HG03025 (cell line): ENCODE data around the gene PTCHD1.

Experiments used
- ATAC-seq: cut with Tn5 transposase; IDR thresholded peaks from one replicate; pipeline ENCODE4 v1.9.1; 2021; ENCODE audit warnings: mild to moderate bottlenecking, moderate library complexity; ENCODE audit not compliant: unreplicated experiment, low FRiP score

PTCHD1 gene

DNA sequence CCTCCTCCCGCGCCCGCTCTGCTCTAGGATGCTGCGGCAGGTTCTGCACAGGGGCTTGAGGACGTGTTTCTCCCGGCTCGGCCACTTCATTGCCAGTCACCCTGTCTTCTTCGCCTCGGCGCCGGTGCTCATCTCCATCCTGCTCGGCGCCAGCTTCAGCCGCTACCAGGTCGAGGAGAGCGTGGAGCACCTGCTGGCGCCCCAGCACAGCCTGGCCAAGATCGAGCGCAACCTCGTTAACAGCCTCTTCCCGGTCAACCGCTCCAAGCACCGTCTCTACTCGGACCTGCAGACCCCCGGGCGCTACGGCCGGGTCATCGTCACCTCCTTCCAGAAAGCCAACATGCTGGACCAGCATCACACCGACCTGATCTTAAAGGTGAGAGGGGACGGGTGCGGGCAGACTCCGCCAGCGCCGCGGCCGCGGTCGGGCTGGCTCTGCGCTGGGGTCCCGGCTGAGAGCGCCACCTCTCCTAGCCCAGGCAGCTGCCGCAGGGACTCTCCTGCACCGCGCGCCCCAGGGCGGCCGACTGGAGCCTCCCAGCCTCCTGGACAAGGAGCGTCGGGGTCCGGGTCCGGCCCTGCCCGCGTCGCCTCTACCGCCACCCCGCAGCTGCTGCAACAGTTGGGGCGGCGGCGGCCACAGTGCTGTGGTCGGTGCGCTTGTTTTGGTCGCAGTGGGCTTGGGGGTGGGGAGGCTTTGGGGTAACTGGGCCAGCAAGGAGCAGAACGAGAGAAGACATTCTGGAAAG lies at the start of gene PTCHD1:
PTCHD1 (plus strand) TSS at position 2 of the 752 bp plus-strand sequence; CDS start at position 29, 27 bp downstream.
- ATAC-seq = no peak

DNA sequence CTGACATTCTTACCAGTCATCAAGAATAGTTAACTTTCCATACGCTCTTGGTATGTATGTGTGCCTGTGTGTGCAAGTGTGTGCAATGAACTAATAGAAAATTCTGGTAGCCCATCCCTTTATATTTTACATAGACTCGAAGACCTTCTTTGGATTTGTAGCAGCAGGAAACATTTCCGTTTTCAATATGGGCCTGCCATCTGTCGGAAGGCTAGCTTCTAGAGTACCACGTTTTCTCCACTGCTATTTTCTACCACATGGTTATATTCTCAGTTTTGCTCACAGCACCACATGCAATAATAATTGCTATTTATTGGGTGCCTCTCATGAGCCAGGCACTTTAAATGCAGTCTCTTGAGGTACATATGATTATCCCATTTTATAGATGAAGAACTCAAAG lies 47.9 kb upstream of the PTCHD1 start:
- ATAC-seq = no peak

DNA sequence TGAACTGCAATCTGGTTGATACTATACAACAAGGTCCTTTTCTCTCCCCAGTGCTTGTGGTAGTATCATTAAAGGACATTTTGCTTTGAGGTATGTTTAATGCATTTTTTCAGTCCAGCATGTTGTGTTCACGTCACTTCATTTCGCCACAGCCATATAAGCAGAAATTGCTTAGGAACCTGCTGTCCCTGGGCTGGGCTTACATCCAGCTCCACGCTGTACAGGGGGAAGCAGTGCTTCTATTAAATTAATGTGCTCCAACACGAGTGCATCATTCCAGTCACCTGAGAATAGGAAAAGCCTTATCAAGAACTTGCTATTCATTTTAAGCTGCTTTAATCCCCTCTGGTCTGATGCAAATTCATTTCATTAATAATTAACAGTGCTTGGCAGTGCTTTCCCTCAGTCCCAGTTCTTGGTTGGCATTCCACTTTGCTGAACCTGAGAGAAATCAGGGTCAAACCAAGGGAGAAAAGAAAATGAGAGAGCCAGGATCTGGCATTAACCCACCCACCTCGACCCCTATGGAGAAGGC lies 47.4 kb upstream of the PTCHD1 start:
- no peak for ATAC-seq

DNA sequence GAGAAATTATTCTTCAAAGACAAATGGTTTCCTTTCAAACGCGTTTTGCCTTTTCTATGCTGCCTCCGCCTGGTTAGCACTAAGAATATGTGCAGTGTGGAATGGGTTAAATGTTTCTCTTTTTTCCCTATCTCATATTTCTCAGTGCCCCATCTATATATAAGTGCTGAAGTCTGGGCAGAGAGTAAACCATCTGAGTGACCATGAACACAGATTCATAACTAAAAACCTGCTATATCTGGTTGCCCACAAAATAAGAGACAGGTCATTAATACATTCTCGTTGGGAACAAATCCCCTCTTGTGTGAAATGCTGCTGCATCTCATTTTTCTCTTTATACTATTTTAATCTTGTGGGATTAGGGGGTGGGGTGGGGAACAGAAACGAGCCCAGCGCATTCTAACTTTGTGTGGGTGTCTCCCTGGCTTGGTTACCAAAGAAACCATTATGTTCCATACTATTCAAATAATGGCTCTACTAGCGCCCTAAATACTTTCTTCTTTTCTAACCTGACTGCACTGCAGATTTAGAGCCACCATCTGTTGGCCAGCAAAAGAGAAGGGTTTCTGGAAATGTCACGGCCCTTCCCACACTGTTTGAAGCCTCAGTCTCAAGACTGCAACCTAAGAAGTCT lies 42.2 kb upstream of the PTCHD1 start:
- ATAC-seq = no peak

DNA sequence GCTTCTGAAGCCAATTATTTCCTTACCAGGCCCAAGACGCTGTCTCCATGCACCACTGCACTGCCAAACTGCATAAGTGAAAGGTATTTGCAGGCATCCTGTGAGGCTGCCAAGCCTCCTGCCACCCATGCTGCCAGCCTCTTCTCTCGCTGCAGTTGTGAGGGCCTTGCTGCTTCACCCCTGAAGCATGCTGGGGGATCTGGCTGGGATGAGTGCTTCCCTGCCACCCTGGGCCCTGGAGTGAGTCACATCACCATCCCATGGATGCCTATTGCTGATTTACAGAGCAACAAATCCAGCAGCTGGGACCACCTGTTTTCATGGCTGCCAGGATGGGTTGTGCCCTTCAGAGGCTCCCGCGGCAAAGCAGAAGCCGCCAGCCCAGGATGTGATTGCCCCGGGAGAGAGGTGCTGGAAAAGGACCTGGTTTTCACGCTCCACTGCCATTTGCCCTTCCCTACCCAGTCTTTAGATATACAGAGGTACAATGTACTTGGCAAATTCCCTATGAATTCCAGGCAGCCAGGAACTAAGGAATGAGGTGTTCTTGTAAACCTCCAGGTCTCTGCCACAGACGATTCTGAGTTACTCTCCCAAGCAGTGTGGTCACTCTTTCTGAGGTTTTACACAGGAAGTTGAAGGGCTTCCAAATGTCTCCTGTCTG lies 41.5 kb upstream of the PTCHD1 start:
- no peak for ATAC-seq

- no peak for ATAC-seq
These were observed 29.8 kb upstream of the PTCHD1 start for GRCh38 chrX:23304881-23305280.

DNA sequence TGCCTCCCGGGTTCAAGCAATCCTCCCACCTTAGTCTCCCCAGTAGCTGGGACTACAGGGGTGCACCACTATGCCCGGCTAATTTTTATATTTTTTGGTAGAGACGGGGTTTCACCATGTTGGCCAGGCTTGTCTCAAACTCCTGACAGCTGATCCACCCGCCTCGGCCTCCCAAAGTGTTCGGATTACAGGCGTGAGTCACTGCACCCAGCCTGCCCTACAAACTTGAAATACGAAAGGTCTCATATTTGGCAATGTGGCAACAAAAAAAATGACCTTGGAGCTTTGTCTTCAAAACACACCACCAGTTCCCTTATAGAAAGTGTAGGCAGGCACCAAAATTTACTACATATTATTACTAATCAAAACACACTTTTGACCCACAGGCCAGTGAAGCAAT lies 22.9 kb upstream of the PTCHD1 start:
- no peak for ATAC-seq

DNA sequence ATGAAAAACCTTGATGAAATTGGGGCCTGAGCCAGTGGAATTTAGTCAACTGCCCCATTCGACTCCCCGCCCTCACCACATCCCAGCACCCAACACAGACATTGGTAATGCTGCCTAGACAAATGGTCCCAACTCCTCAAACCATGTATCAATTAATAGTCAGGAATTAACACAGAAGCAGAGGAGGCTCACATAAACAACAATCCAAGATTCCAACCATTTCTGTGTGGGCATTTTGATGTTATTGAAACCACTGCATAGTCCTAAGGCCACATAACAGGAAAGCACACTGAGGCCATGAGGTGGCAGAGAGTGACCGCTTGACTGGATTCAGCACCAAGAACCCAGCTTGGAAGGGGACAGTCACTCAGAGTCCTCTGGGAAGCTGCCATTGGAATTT lies 22.5 kb upstream of the PTCHD1 start:
- ATAC-seq = no peak

DNA sequence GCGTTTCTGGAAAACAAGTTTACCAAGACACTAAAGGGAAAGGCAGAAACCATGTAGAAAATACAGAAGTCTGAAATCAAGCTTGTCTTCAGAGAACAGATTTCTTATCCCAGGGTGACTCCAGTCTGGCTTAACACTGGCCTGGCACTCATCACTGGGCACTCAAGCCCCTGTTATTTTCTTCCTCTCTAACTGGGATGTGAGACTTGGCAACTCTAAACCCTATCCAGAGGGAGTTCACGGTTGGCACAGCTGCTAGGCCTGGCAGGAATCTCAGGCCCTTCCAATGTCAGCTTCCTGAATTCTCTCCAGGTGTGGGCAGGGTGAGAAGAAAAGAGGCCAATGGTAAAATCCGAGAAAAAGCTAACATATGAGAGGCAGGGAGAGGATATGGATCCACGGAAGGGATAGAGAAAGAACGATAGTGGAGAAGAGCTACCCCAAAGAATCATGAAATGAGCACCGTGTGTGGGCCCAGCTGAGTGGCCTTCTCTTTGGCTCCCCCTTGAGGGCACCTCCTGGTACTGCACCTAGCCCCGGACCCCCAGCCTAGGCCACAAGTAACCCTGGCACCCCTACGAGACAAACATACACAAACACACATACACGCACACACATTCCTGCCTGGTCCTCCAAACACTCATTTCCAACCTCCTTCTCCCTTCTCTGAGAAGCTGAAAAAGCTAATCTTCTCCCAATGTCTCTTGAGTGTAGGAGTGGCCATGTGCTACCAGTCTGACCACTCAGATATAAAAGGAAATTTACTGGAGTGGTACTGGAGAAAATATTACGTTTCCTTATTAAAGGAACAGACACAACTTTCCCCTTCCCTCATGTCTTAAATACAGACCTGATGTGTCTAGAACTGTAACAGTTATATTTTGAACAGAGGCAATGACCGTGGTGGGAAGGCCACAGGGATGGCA lies 16.6 kb upstream of the PTCHD1 start:
- peak; percentile 72 for ATAC-seq

DNA sequence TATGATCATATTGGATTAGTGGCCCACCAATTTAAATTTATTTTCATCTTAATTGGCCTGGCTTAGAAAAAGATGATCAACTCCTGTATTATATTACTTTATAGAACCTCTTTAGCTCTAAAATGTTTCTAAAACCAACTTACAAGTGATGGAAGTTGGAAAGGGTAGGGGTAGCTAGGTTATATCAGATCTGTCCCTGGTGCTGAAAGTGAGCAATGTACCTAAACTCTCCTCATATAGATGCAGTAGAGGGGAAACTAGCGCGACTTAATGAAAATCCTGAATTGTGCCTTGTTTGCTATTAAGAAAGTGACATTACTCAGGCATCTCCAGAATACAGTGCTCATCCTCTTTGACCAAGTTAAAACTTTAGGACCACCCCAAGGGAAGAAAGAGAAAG lies 7.5 kb upstream of the PTCHD1 start:
- ATAC-seq = no peak

DNA sequence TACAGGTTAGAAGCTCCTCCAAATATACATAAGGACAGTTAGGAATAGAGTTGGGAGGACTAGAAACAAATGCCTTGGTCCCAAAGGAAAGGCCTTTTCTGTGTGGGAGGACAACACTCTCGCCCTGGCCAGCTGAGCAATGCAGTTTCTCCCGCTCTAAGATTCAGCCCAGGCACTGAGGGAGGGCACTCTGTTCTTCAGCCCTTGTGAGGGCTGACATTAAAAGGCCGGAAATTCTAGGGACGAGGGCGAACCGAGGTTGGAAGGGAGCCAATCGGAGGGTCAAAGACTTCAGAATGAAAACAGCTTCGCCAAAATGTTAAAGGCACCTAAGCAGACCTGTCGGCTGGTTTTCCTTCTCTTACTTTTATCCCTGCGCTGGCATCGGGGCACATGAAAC lies 2.9 kb upstream of the PTCHD1 start:
- no peak for ATAC-seq

- ATAC-seq = no peak
These were observed 2.4 kb upstream of the PTCHD1 start for GRCh38 chrX:23332101-23332887.

- no peak for ATAC-seq
These were observed 1.5 kb upstream of the PTCHD1 start for GRCh38 chrX:23332888-23333821.

- ATAC-seq = no peak
These were observed 668 bp upstream of the PTCHD1 start for GRCh38 chrX:23333842-23334520.

- ATAC-seq = no peak
These were observed 165 bp upstream of the PTCHD1 start for GRCh38 chrX:23334521-23334847.

GRCh38 chrX:23338334-23338733 lies 3.7 kb downstream of the PTCHD1 start:
- no peak for ATAC-seq

DNA sequence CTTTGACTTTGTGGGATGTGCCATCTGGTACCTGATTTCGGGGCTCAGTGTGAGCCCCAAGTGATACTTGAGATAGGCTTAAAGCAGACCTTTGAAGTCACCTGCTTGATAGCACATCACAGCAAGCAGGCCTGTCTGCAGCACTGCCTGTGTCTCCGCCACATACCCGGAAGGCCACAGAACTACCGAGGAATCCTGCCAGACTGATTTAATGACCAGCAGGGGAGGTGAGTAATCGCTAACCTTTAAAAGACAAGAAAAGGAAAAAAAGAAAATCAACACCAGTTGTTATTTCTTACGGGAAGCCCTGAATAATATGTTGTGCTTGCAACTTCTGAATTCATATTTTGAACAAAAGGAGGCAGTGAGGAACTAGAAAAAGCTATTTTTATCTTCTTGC lies 6.8 kb downstream of the PTCHD1 start:
- no peak for ATAC-seq

- no peak for ATAC-seq
These were observed 9.7 kb downstream of the PTCHD1 start for GRCh38 chrX:23344238-23344903.
